HG02798 (cell line): ENCODE results near the gene COL6A1.
"Not testable (repeated sequence)": the region's sequence is repeated elsewhere in the genome, so short reads cannot be mapped to it uniquely, and the experiment has no call there.

Source experiments
- ATAC-seq: cut with Tn5 transposase; IDR thresholded peaks from one replicate; pipeline ENCODE4 v1.9.1; 2021; ENCODE audit warnings: mild to moderate bottlenecking; ENCODE audit not compliant: unreplicated experiment, poor library complexity

Gene COL6A1

GRCh38 chr21:45963232-45963570, 18.4 kb upstream of the COL6A1 start:
- ATAC-seq: no peak

GRCh38 chr21:45964649-45965048, 16.9 kb upstream of the COL6A1 start:
- ATAC-seq: no peak

- no peak for ATAC-seq
Observed at GRCh38 chr21:45965084-45965809, 16.3 kb upstream of the COL6A1 start.

GRCh38 chr21:45966791-45967394, 14.7 kb upstream of the COL6A1 start:
- ATAC-seq: no peak

GRCh38 chr21:45969921-45970673, 11.5 kb upstream of the COL6A1 start:
- no peak for ATAC-seq

- ATAC-seq: no peak
Observed at GRCh38 chr21:45970674-45971615, 10.6 kb upstream of the COL6A1 start.

- ATAC-seq: no peak
Observed at GRCh38 chr21:45971616-45972352, 9.8 kb upstream of the COL6A1 start.

- no peak for ATAC-seq
Observed at GRCh38 chr21:45972353-45972715, 9.2 kb upstream of the COL6A1 start.

GRCh38 chr21:45972716-45973474, 8.7 kb upstream of the COL6A1 start:
- no peak for ATAC-seq

GRCh38 chr21:45973475-45974072, 8.0 kb upstream of the COL6A1 start:
- ATAC-seq: no peak

- ATAC-seq: no peak
Observed at GRCh38 chr21:45974073-45975019, 7.2 kb upstream of the COL6A1 start.

- no peak for ATAC-seq
Observed at GRCh38 chr21:45975020-45975666, 6.4 kb upstream of the COL6A1 start.

- not testable (repeated sequence) for ATAC-seq
Observed at GRCh38 chr21:45975667-45976409, 5.7 kb upstream of the COL6A1 start.

GRCh38 chr21:45976701-45977311, 4.8 kb upstream of the COL6A1 start:
- no peak for ATAC-seq

GRCh38 chr21:45977396-45977795, 4.2 kb upstream of the COL6A1 start:
- ATAC-seq: no peak

GRCh38 chr21:45979141-45979631, 2.4 kb upstream of the COL6A1 start:
- ATAC-seq: no peak
